Activated CD4-positive, alpha-beta T cell treated with anti-CD3 and anti-CD28 coated beads for 36 hours (primary cell): ENCODE measurements around the gene MED13L. TPM values are rescaled to one million over a fixed set of nuclear protein-coding genes. Genes with fewer than 3 reads are reported as not detected.
A peak's percentile ranks its signal among the peaks of the same experiment; 100 is the strongest.
"Not testable (repeated sequence)": the region's sequence is repeated elsewhere in the genome, so short reads cannot be mapped to it uniquely, and the experiment has no call there.

Source experiments
- ATAC-seq: fragments of 200-7000 bp; cut with Tn5 transposase; one replicate; pipeline ENCODE4 v1.10.0; 2021; ENCODE audit warnings: mild to moderate bottlenecking, moderate library complexity
- CTCF ChIA-PET: fragments of 350-600 bp; sonication (Branson Sonifier 250); formaldehyde crosslinking; loops from one replicate; lab custom pipeline; 2021; ENCODE audit warnings: antibody characterized with exemption; lab: Charles Lee
- POLR2A ChIA-PET: fragments of 350-600 bp; sonication (Branson Sonifier 250); formaldehyde crosslinking; loops from one replicate; lab custom pipeline; 2021; ENCODE audit warnings: antibody characterized with exemption, inconsistent platforms; lab: Charles Lee
- DNase-seq: peaks from one replicate; pipeline ENCODE4 v3.0.0-alpha.2; 2020
- H3K27ac Mint-ChIP-seq: one replicate; pipeline ENCODE4 v1.8.0; 2021; ENCODE audit warnings: mixed read lengths
- H3K27me3 Mint-ChIP-seq: one replicate; pipeline ENCODE4 v1.8.0; 2021; ENCODE audit warnings: mixed read lengths
- H3K36me3 Mint-ChIP-seq: one replicate; pipeline ENCODE4 v1.8.0; 2021; ENCODE audit warnings: low read depth, mixed read lengths
- H3K4me1 Mint-ChIP-seq: one replicate; pipeline ENCODE4 v1.8.0; 2021; ENCODE audit warnings: mixed read lengths
- H3K4me3 Mint-ChIP-seq: one replicate; pipeline ENCODE4 v1.8.0; 2021; ENCODE audit warnings: mild to moderate bottlenecking, moderate library complexity, mixed read lengths
- H3K9me3 Mint-ChIP-seq: one replicate; pipeline ENCODE4 v1.8.0; 2021; ENCODE audit warnings: low read depth, mixed read lengths
- intact Hi-C, 2 experiments: fragments of 100-400 bp; cut with DNase I in 1 of 2; cut with micrococcal nuclease in 1 of 2; formaldehyde crosslinking; loops; one replicate each; pipeline versions ENCODE4 v1.14.2 to v1.15.1; 2022 to 2024; cut with DNase I, micrococcal nuclease
- total RNA-seq, 2 experiments: library from RNA; stranded (reverse); gene quantifications; one replicate each; pipeline ENCODE4 v1.2.3, GENCODE V29; 2021

MED13L gene
- total RNA-seq, 2 experiments from 2014 or later: 38.5 to 41.9 TPM

GRCh38 chr12:116037941-116038837 is 239.3 kb downstream of the MED13L start:
- ATAC-seq: no peak
- ChIA-PET POLR2A (no interaction called here), CTCF (interaction anchor here (1.2 kb wide), 1 partner anchor 10 kb away, joined by 3 read pairs; no protein-coding TSS in a partner anchor)
- H3K9me3 Mint-ChIP-seq: no peaks in the 10 kb centered on the region
- no peak overlapping the region for H3K4me3 Mint-ChIP-seq
- H3K27me3 Mint-ChIP-seq: no peaks in the 10 kb centered on the region
- H3K36me3 Mint-ChIP-seq: peaks cover 6% of the 10 kb centered on the region
- no peak overlapping the region for H3K27ac Mint-ChIP-seq
- DNase-seq: no peak
- H3K4me1 Mint-ChIP-seq: peaks cover 20% of the 10 kb centered on the region
- intact Hi-C loops: no loop called here

DNA sequence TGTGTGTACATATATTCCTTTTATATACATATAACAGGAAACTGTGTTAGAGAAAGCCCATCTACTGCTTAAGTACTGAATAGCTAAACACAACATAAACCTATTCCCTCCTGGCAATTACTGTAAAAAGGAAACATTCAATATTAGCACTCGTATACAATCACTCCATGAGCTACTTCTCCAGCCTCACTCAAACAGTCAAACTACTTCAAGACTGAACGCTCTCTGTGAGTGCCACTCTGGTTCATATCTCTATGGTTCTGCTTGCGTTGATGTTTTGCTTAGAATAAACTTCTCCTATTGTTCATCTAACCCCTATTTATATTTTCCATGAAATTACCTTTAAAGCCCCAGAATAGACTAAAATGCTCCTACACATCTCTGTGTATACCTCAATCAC is 243.7 kb downstream of the MED13L start:
- Mint-ChIP-seq H3K9me3 (no peaks in the 10 kb centered on the region), H3K4me3 (no peak overlapping the region), H3K27ac (no peak overlapping the region), H3K27me3 (no peaks in the 10 kb centered on the region), H3K36me3 (peaks cover 6% of the 10 kb centered on the region), H3K4me1 (peaks cover 11% of the 10 kb centered on the region)
- ChIA-PET CTCF (interaction anchor here (2.3 kb wide), 1 partner anchor 18 kb away, joined by 6 read pairs; no protein-coding TSS in a partner anchor), POLR2A (no interaction called here)
- ATAC-seq: no peak
- DNase-seq: no peak
- intact Hi-C loops: loop anchor here in 1 of 2 experiments (2.0 kb wide), 1 partner anchor 15 kb away; no protein-coding TSS in a partner anchor

DNA sequence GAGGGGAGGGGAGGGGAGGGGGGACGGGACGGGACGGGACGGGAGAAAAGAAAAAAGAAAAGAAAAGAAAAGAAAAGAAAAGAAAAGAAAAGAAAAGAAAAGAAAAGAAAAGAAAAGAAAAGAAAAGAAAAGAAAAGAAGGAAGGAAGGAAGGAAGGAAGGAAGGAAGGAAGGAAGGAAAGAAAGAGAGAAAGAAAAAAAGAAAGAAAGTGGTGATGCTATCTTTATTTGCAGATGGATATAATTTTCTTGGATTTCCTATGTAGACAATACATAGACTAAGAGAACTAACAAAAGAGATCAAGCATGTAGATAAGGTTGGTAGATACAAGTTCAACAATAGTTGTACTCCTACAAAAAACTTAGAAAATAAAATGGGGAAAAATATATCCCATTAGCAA is 245.9 kb downstream of the MED13L start:
- H3K27me3 Mint-ChIP-seq, H3K36me3 Mint-ChIP-seq, POLR2A ChIA-PET, H3K27ac Mint-ChIP-seq, DNase-seq, H3K4me3 Mint-ChIP-seq, H3K9me3 Mint-ChIP-seq, ATAC-seq: not testable (repeated sequence)
- intact Hi-C loops: loop anchor here in 1 of 2 experiments (2.0 kb wide), 1 partner anchor 17 kb away; no protein-coding TSS in a partner anchor
- peaks cover 30% of the 10 kb centered on the region for H3K4me1 Mint-ChIP-seq
- CTCF ChIA-PET: interaction anchor here (2.3 kb wide), 1 partner anchor 16 kb away, joined by 6 read pairs; no protein-coding TSS in a partner anchor

- Mint-ChIP-seq H3K4me1 (peaks cover 45% of the 10 kb centered on the region), H3K27me3 (no peaks in the 10 kb centered on the region), H3K4me3 (no peak overlapping the region), H3K27ac (peak overlapping the region; percentile 27), H3K9me3 (no peaks in the 10 kb centered on the region), H3K36me3 (no peaks in the 10 kb centered on the region)
- ATAC-seq (no peak), DNase-seq (no peak)
- POLR2A ChIA-PET: no interaction called here
- CTCF ChIA-PET: interaction anchor here (1.7 kb wide), 1 partner anchor 11 kb away, joined by 8 read pairs; no protein-coding TSS in a partner anchor
- intact Hi-C loops: no loop called here
Observed at GRCh38 chr12:116028619-116029018, 248.9 kb downstream of the MED13L start.

DNA sequence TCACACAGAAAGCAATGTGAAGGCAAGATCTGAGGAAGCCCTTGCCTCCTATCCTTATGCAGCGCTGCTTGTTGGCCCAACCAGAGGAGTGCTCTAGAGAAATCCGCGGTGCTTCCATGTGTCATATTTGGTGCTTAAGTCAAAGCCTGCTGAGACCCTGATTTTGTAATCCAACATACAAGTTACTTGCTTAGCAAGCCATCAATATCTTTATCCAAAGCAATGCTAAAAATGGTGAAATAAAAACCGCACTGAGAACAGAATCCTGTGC is 250.0 kb downstream of the MED13L start:
- ATAC-seq (no peak), DNase-seq (no peak)
- Mint-ChIP-seq H3K9me3 (no peaks in the 10 kb centered on the region), H3K27me3 (no peaks in the 10 kb centered on the region), H3K36me3 (no peaks in the 10 kb centered on the region), H3K4me3 (no peak overlapping the region), H3K27ac (peak overlapping the region; percentile 53), H3K4me1 (peaks cover 45% of the 10 kb centered on the region)
- intact Hi-C loops: no loop called here
- CTCF ChIA-PET: no interaction called here
- POLR2A ChIA-PET: no interaction called here

DNA sequence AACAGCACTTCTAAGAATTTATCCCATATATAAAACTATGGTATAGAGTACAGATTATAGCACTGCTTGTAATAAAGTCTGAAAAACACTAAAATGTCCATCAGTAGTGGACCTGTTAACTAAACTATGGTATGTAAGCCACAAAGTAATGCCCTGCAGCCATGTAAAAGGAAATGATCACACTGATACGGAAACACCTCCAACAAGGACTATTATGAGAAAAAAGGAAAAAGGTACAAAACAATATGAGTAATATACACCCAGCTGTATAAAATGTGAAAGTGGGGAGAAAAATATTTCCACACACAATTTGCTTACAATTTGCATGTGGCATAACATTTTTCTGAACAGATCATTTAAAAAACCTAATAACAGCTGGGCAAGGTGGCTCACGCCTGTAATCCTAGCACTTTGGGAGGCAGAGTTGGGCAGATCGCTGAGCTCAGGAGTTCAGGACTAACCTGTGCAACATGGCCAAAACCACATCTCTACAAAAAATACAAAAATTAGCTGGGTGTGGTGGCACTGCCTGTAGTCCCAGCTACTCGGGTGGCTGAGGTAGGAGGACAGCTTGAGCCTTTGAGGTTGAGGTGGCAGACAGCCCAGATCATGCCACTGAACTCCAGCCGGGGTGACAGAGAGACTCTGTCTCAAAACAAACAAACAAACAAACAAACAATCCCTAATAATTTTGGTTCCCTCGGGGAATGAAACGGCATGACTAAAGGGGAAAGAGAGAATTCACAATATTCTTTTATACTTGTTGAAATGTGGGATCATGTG is 250.5 kb downstream of the MED13L start:
- CTCF ChIA-PET: no interaction called here
- intact Hi-C loops: no loop called here
- peaks cover 43% of the 10 kb centered on the region for H3K4me1 Mint-ChIP-seq
- no peaks in the 10 kb centered on the region for H3K27me3 Mint-ChIP-seq
- H3K36me3 Mint-ChIP-seq: peaks cover 3% of the 10 kb centered on the region
- H3K9me3 Mint-ChIP-seq: no peaks in the 10 kb centered on the region
- peak overlapping the region; percentile 69 for H3K27ac Mint-ChIP-seq
- peak; percentile 10 for DNase-seq
- H3K4me3 Mint-ChIP-seq: no peak overlapping the region
- ATAC-seq: peak; percentile 74
- POLR2A ChIA-PET: no interaction called here

GRCh38 chr12:116026346-116026745 is 251.1 kb downstream of the MED13L start:
- ATAC-seq: peak; percentile 79
- no peaks in the 10 kb centered on the region for H3K9me3 Mint-ChIP-seq
- intact Hi-C loops: no loop called here
- no peak overlapping the region for H3K4me3 Mint-ChIP-seq
- peak; percentile 24 for DNase-seq
- ChIA-PET POLR2A (no interaction called here), CTCF (no interaction called here)
- H3K27me3 Mint-ChIP-seq: no peaks in the 10 kb centered on the region
- peaks cover 43% of the 10 kb centered on the region for H3K4me1 Mint-ChIP-seq
- H3K36me3 Mint-ChIP-seq: peaks cover 3% of the 10 kb centered on the region
- peak overlapping the region; percentile 69 for H3K27ac Mint-ChIP-seq

DNA sequence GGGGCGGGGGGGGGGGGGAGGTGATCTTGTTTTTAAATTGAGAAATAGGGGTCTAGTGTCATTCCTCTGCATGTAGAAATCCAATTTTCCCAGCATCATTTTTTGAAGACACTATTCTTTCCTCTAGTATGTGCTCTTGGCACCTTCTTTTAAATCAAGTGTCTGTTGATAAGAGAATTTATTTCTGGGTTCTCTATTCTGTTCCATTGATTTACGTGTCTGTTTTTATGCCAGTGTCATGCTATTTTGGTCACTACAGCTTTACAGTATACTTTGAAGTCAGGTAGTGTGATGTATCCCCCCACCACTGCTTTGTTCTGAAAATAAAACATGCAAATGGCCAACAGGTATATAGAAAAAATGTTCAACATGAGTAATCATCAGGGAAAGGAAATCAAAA is 252.7 kb downstream of the MED13L start:
- POLR2A ChIA-PET: no interaction called here
- intact Hi-C loops: no loop called here
- no peaks in the 10 kb centered on the region for H3K9me3 Mint-ChIP-seq
- CTCF ChIA-PET: no interaction called here
- no peak for ATAC-seq
- H3K27ac Mint-ChIP-seq: no peak overlapping the region
- H3K4me1 Mint-ChIP-seq: peaks cover 42% of the 10 kb centered on the region
- no peak for DNase-seq
- no peaks in the 10 kb centered on the region for H3K27me3 Mint-ChIP-seq
- no peak overlapping the region for H3K4me3 Mint-ChIP-seq
- peaks cover 3% of the 10 kb centered on the region for H3K36me3 Mint-ChIP-seq

GRCh38 chr12:116019415-116019814 is 258.1 kb downstream of the MED13L start:
- ChIA-PET CTCF (no interaction called here), POLR2A (no interaction called here)
- DNase-seq (no peak), ATAC-seq (no peak)
- intact Hi-C loops: loop anchor here in 1 of 2 experiments (5.0 kb wide), 1 partner anchor 43 kb away; no protein-coding TSS in a partner anchor
- H3K4me1 Mint-ChIP-seq: peaks cover 6% of the 10 kb centered on the region
- no peak overlapping the region for H3K4me3 Mint-ChIP-seq
- no peaks in the 10 kb centered on the region for H3K9me3 Mint-ChIP-seq
- peaks cover 16% of the 10 kb centered on the region for H3K36me3 Mint-ChIP-seq
- H3K27me3 Mint-ChIP-seq: no peaks in the 10 kb centered on the region
- no peak overlapping the region for H3K27ac Mint-ChIP-seq

DNA sequence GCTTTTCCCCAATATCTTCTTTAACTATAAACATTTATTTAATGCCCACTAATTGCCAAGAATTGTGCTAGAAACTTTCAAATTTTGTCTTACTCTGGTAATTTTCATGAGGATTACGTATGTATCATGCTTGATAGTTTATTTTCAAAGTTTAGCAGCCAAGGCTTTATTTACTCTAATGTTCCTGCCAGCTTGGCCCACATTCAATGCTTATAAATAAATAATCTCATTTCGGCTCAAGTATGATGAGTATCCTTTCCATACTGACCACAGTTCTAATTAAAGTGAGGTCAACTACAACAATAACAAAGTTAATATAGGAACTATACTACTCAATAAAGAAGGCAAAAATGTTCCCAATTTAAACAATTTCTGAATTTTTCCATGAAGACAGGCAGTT is 259.2 kb downstream of the MED13L start:
- Mint-ChIP-seq H3K4me3 (no peak overlapping the region), H3K4me1 (peaks cover 8% of the 10 kb centered on the region), H3K27me3 (no peaks in the 10 kb centered on the region), H3K9me3 (no peaks in the 10 kb centered on the region), H3K27ac (no peak overlapping the region), H3K36me3 (peaks cover 25% of the 10 kb centered on the region)
- ATAC-seq (no peak), DNase-seq (no peak)
- POLR2A ChIA-PET: no interaction called here
- CTCF ChIA-PET: no interaction called here
- intact Hi-C loops: loop anchor here in 1 of 2 experiments (5.0 kb wide), 1 partner anchor 44 kb away; no protein-coding TSS in a partner anchor

- H3K27ac Mint-ChIP-seq: peak overlapping the region; percentile 23
- H3K4me1 Mint-ChIP-seq: peaks cover 5% of the 10 kb centered on the region
- no peaks in the 10 kb centered on the region for H3K27me3 Mint-ChIP-seq
- no peak overlapping the region for H3K4me3 Mint-ChIP-seq
- H3K36me3 Mint-ChIP-seq: peaks cover 23% of the 10 kb centered on the region
- ATAC-seq (peak; percentile 81), DNase-seq (no peak)
- intact Hi-C loops: loop anchor here (1.0 to 5.0 kb wide), 2 partner anchors 47 to 221 kb away; no protein-coding TSS in a partner anchor
- no peaks in the 10 kb centered on the region for H3K9me3 Mint-ChIP-seq
- ChIA-PET CTCF (interaction anchor here (1.0 to 2.2 kb wide), 10 partner anchors 13 to 223 kb away, joined by 3 to 10 read pairs (median 4); no protein-coding TSS in a partner anchor), POLR2A (interaction anchor here (1.1 kb wide), 1 partner anchor 148 kb away, joined by 3 read pairs; no protein-coding TSS in a partner anchor)
Observed at GRCh38 chr12:116015525-116015924, 262.0 kb downstream of the MED13L start.
